Left lung (tissue), 10 donors: ENCODE data around the gene NTM. TPM values are rescaled to one million over a fixed set of nuclear protein-coding genes. Genes with fewer than 3 reads are reported as not detected.
"Not testable (repeated sequence)": the region's sequence is repeated elsewhere in the genome, so short reads cannot be mapped to it uniquely, and the experiment has no call there.

Experiments
- ATAC-seq: fragments of 200-7000 bp; cut with Tn5 transposase; one replicate; pipeline ENCODE4 v1.9.1; 2020; ENCODE audit warnings: moderate library complexity
- DNase-seq, 4 donors: peaks; one replicate each; pipeline ENCODE4 v3.0.0-alpha.2; 2013 to 2020
- H3K27ac ChIP-seq, 2 donors: fragments of 200-600 bp; sonication (generic) in 1 of 2; one replicate each; pipeline versions ENCODE4 v1.5.0 to v1.8.0; 2020 to 2021
- H3K27me3 ChIP-seq, 2 donors: fragments of 200-600 bp; sonication (generic) in 1 of 2; one replicate each; pipeline versions ENCODE4 v1.5.0 to v1.8.0; 2020 to 2021
- H3K36me3 ChIP-seq, 2 donors: fragments of 200-600 bp; sonication (generic) in 1 of 2; one replicate each; pipeline versions ENCODE4 v1.5.0 to v1.8.0; 2020 to 2021
- H3K4me1 ChIP-seq, 2 donors: fragments of 200-600 bp; one replicate each; pipeline ENCODE4 v1.8.0; 2021
- H3K4me3 ChIP-seq, 2 donors: fragments of 200-600 bp; sonication (generic) in 1 of 2; one replicate each; pipeline versions ENCODE4 v1.5.0 to v1.8.0; 2020 to 2021; ENCODE audit warnings: mild to moderate bottlenecking in 1 of 2
- H3K9me3 ChIP-seq, 2 donors: fragments of 200-600 bp; sonication (generic) in 1 of 2; one replicate each; pipeline versions ENCODE4 v1.5.0 to v1.8.0; 2020 to 2021
- CTCF ChIP-seq, 2 donors: fragments of 200-600 bp; sonication (generic) in 1 of 2; IDR thresholded peaks; one replicate each; pipeline versions ENCODE4 v1.5.0 to v1.8.0; 2021; ENCODE audit warnings: antibody characterized with exemption in 2 of 2
- intact Hi-C, 2 donors: fragments of 100-400 bp; cut with DNase I; formaldehyde crosslinking; loops; one replicate each; pipeline versions ENCODE4 v1.11.2 to v1.14.2; 2022
- polyA plus RNA-seq, 6 donors: library from polyadenylated mRNA; unstranded; fragments of 120-200 nt; gene quantifications; one replicate each; pipeline ENCODE4 v1.2.1, GENCODE V29; 2013; ENCODE audit not compliant: insufficient read length in 6 of 6
- total RNA-seq, 2 donors: library from RNA; stranded (reverse); fragmentation: NEBNext Ultra II Directional; extraction: Animal tissue kit (Norgen Biotek cat#: 25700); gene quantifications; one replicate each; pipeline ENCODE4 v1.2.1, GENCODE V29; 2021
- donor health status: DM: no; HTN: yes; CAD: no.
- donor health status: DM: no; HTN: no; CAD: no.

The NTM gene
- total and polyA plus RNA-seq, 8 donors = 9.5 to 31.0 (median 21.1) TPM

DNA sequence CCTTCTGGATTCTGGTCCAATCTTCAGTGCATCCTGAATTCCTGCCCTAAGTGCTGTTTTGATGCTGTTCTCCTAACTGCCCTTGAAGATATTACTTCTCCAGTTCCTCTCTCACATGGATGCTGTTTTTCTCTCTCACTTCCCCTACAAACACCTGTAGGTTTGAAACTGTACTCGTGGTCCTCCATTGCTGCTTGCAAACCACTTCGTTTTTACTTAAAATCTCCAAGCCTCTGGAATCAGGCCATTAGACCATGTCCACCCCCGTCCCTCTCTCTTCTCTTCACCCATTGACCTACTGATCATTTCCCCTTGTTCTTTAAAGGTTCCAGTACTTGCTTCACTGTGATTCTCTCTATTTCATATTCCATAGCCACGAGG lies 988.1 kb downstream of the NTM start:
- no peak overlapping the region for H3K27ac ChIP-seq
- no peaks in the 10 kb centered on the region for H3K4me1 ChIP-seq
- no peak for DNase-seq
- peaks cover 0 to 3% of the 10 kb centered on the region in 2 donors for H3K9me3 ChIP-seq
- no peaks in the 10 kb centered on the region for H3K36me3 ChIP-seq
- H3K27me3 ChIP-seq = peaks cover 0 to 4% of the 10 kb centered on the region in 2 donors
- no peak for ATAC-seq
- H3K4me3 ChIP-seq = no peak overlapping the region
- intact Hi-C loops = no loop called here
- no peak for TF ChIP-seq CTCF (IDR thresholded peaks at IDR 0.05)

GRCh38 chr11:132361011-132361550 lies 990.7 kb downstream of the NTM start:
- TF ChIP-seq CTCF (IDR thresholded peaks at IDR 0.05) = no peak
- no peak overlapping the region for H3K4me3 ChIP-seq
- DNase-seq (no peak), ATAC-seq (no peak)
- no peak overlapping the region for H3K27ac ChIP-seq
- no peaks in the 10 kb centered on the region for H3K27me3 ChIP-seq
- no peaks in the 10 kb centered on the region for H3K4me1 ChIP-seq
- H3K36me3 ChIP-seq = no peaks in the 10 kb centered on the region
- peaks cover 0 to 3% of the 10 kb centered on the region in 2 donors for H3K9me3 ChIP-seq
- intact Hi-C loops = no loop called here

- no peaks in the 10 kb centered on the region for H3K27me3 ChIP-seq
- no peak overlapping the region for H3K27ac ChIP-seq
- DNase-seq = no peak
- no peaks in the 10 kb centered on the region for H3K4me1 ChIP-seq
- intact Hi-C loops = no loop called here
- H3K36me3 ChIP-seq = no peaks in the 10 kb centered on the region
- TF ChIP-seq CTCF (IDR thresholded peaks at IDR 0.05) = no peak
- peaks cover 0 to 3% of the 10 kb centered on the region in 2 donors for H3K9me3 ChIP-seq
- ATAC-seq = no peak
- H3K4me3 ChIP-seq = no peak overlapping the region
These were observed 995.2 kb downstream of the NTM start for GRCh38 chr11:132365650-132366049.

- H3K36me3 ChIP-seq = no peaks in the 10 kb centered on the region
- H3K4me3 ChIP-seq = no peak overlapping the region
- no peak for ATAC-seq
- TF ChIP-seq CTCF (IDR thresholded peaks at IDR 0.05) = no peak
- H3K27ac ChIP-seq = no peak overlapping the region
- intact Hi-C loops = no loop called here
- no peaks in the 10 kb centered on the region for H3K4me1 ChIP-seq
- DNase-seq = no peak
- peaks cover 0 to 3% of the 10 kb centered on the region in 2 donors for H3K9me3 ChIP-seq
- no peaks in the 10 kb centered on the region for H3K27me3 ChIP-seq
These were observed 996.9 kb downstream of the NTM start for GRCh38 chr11:132367293-132367692.

GRCh38 chr11:132370114-132370513 lies 999.7 kb downstream of the NTM start:
- ATAC-seq, H3K9me3 ChIP-seq, H3K27me3 ChIP-seq, H3K36me3 ChIP-seq, H3K4me1 ChIP-seq, H3K4me3 ChIP-seq, intact Hi-C loops, DNase-seq, H3K27ac ChIP-seq: not testable (repeated sequence)
